ENCODE results near the gene FJX1. TPM values are rescaled to one million over a fixed set of nuclear protein-coding genes. Genes with fewer than 3 reads are reported as not detected.

The FJX1 gene
- total RNA-seq, 2 experiments from 2014 or later, result 0.63 TPM; not detected in 1

- TF ChIP-seq EZH2phosphoT487 (IDR thresholded peaks at IDR 0.05; ENCODE audit: borderline replicate concordance, low read depth, low read length) (no peak), CTCF (conservative IDR thresholded peaks at IDR 0.05; ENCODE audit: low read length) (no peak)
- Histone ChIP-seq H3K9me3 (ENCODE audit: low read length) (no peaks in the 10 kb centered on the region), H3K4me2 (ENCODE audit: low read length) (no peak overlapping the region), H3K79me2 (ENCODE audit: insufficient read depth, low read depth, low read length) (no peaks in the 10 kb centered on the region), H3K36me3 (ENCODE audit: insufficient read depth, low read length) (no peaks in the 10 kb centered on the region), H3K4me1 (ENCODE audit: insufficient read depth, low read length, poor library complexity, severe bottlenecking) (no peaks in the 10 kb centered on the region), H2AFZ (ENCODE audit: low read length) (no peak overlapping the region), H3K4me3 (ENCODE audit: low read depth, low read length, poor library complexity, severe bottlenecking) (no peak overlapping the region), H3K27ac (ENCODE audit: low read depth, low read length, poor library complexity, severe bottlenecking) (no peak overlapping the region), H3K9me2 (ENCODE audit: insufficient read depth, low read length) (no peaks in the 10 kb centered on the region), H4K20me1 (ENCODE audit: insufficient read depth, low read length) (no peaks in the 10 kb centered on the region; the same call in 1 of the 2 replicates)
- intact Hi-C loops (cut with micrococcal nuclease; ENCODE audit: unreplicated experiment), result no loop called here
- CTCF ChIA-PET (ENCODE audit: unreplicated experiment), result no interaction called here
- POLR2A ChIA-PET, result interaction anchor here (0.7 kb wide), 1 partner anchor 606 kb away, joined by 3 read pairs; no protein-coding TSS in a partner anchor
- DNase-seq (ENCODE audit: low spot score), result no peak
- no TSS peak for BruUV-seq (replicated peaks)
Observed at GRCh38 chr11:35624781-35625180, 6.5 kb downstream of the FJX1 start.

- Histone ChIP-seq H4K20me1 (ENCODE audit: insufficient read depth, low read length) (no peaks in the 10 kb centered on the region; the same call in 1 of the 2 replicates), H3K79me2 (ENCODE audit: insufficient read depth, low read depth, low read length) (no peaks in the 10 kb centered on the region), H3K9me2 (ENCODE audit: insufficient read depth, low read length) (no peaks in the 10 kb centered on the region), H3K36me3 (ENCODE audit: insufficient read depth, low read length) (no peaks in the 10 kb centered on the region), H3K27ac (ENCODE audit: low read depth, low read length, poor library complexity, severe bottlenecking) (no peak overlapping the region), H2AFZ (ENCODE audit: low read length) (no peak overlapping the region), H3K4me1 (ENCODE audit: insufficient read depth, low read length, poor library complexity, severe bottlenecking) (no peaks in the 10 kb centered on the region), H3K4me3 (ENCODE audit: low read depth, low read length, poor library complexity, severe bottlenecking) (no peak overlapping the region), H3K4me2 (ENCODE audit: low read length) (no peak overlapping the region), H3K9me3 (ENCODE audit: low read length) (no peaks in the 10 kb centered on the region)
- TF ChIP-seq EZH2phosphoT487 (IDR thresholded peaks at IDR 0.05; ENCODE audit: borderline replicate concordance, low read depth, low read length), result no peak
- no peak for TF ChIP-seq CTCF (conservative IDR thresholded peaks at IDR 0.05; ENCODE audit: low read length)
- ChIA-PET CTCF (ENCODE audit: unreplicated experiment) (no interaction called here), POLR2A (interaction anchor here (0.6 to 0.7 kb wide), 2 partner anchors 43 to 50 kb away, joined by 3 read pairs; no protein-coding TSS in a partner anchor)
- intact Hi-C loops (cut with micrococcal nuclease; ENCODE audit: unreplicated experiment), result no loop called here
- DNase-seq (ENCODE audit: low spot score), result no peak
- BruUV-seq (replicated peaks), result no TSS peak
Observed at GRCh38 chr11:35626501-35626900, 8.2 kb downstream of the FJX1 start.

- no peak overlapping the region for H3K27ac ChIP-seq (ENCODE audit: low read depth, low read length, poor library complexity, severe bottlenecking)
- H3K4me3 ChIP-seq (ENCODE audit: low read depth, low read length, poor library complexity, severe bottlenecking), result no peak overlapping the region
- no peaks in the 10 kb centered on the region for H3K9me3 ChIP-seq (ENCODE audit: low read length)
- POLR2A ChIA-PET, result no interaction called here
- intact Hi-C loops (cut with micrococcal nuclease; ENCODE audit: unreplicated experiment), result no loop called here
- no peak for DNase-seq (ENCODE audit: low spot score)
- BruUV-seq (replicated peaks), result no TSS peak
- H4K20me1 ChIP-seq (ENCODE audit: insufficient read depth, low read length), result no peaks in the 10 kb centered on the region; the same call in 1 of the 2 replicates
- H3K4me1 ChIP-seq (ENCODE audit: insufficient read depth, low read length, poor library complexity, severe bottlenecking), result no peaks in the 10 kb centered on the region
- H3K4me2 ChIP-seq (ENCODE audit: low read length), result no peak overlapping the region
- TF ChIP-seq EZH2phosphoT487 (IDR thresholded peaks at IDR 0.05; ENCODE audit: borderline replicate concordance, low read depth, low read length) (no peak), CTCF (conservative IDR thresholded peaks at IDR 0.05; ENCODE audit: low read length) (no peak)
- no peak overlapping the region for H2AFZ ChIP-seq (ENCODE audit: low read length)
- no peaks in the 10 kb centered on the region for H3K9me2 ChIP-seq (ENCODE audit: insufficient read depth, low read length)
- no peaks in the 10 kb centered on the region for H3K79me2 ChIP-seq (ENCODE audit: insufficient read depth, low read depth, low read length)
- CTCF ChIA-PET (ENCODE audit: unreplicated experiment), result no interaction called here
- H3K36me3 ChIP-seq (ENCODE audit: insufficient read depth, low read length), result no peaks in the 10 kb centered on the region
Observed at GRCh38 chr11:35629511-35629910, 11.3 kb downstream of the FJX1 start.

Measured in OCI-LY7 (cell line).